ENCODE measurements around the gene KCNH4.

KCNH4 gene

DNA sequence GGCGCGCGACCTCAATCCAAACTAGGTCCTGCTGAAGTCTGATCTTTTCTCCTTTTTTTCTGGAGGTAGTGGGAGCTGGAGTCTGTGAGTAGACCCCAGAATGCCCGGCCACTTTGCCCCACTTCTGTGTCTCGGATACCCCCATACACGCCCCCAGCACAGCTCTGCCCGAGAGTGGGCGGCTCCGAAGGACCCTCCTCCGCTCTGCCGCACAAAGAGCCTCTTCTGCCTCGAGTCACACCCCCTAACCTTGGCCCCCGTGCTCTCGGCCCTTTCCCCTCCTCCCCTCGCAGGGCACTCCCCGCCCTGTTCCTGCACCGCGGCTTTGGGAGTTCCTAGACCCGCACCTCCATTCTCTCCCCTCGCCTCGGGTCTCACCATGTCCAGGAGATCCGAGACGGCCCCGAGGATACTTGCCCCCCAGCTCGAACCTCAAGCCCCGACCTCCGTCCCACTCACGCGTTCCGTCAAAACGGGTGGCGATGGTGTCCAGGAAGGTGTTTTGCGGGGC lies 476 bp downstream of the KCNH4 start:
- H3K36me3 ChIP-seq (replicated peaks): no peaks in the 10 kb centered on the region
- DNase-seq: no peak
- no peak overlapping the region for H3K4me3 ChIP-seq (ENCODE audit: low read depth, low read length)
- in situ Hi-C loops (cut with HindIII; ENCODE audit: low pct_ligation_motif_present, low sequenced_read_pairs): no loop called here
- no peak overlapping the region for H3K27ac ChIP-seq
- TF ChIP-seq, protein P1, sequence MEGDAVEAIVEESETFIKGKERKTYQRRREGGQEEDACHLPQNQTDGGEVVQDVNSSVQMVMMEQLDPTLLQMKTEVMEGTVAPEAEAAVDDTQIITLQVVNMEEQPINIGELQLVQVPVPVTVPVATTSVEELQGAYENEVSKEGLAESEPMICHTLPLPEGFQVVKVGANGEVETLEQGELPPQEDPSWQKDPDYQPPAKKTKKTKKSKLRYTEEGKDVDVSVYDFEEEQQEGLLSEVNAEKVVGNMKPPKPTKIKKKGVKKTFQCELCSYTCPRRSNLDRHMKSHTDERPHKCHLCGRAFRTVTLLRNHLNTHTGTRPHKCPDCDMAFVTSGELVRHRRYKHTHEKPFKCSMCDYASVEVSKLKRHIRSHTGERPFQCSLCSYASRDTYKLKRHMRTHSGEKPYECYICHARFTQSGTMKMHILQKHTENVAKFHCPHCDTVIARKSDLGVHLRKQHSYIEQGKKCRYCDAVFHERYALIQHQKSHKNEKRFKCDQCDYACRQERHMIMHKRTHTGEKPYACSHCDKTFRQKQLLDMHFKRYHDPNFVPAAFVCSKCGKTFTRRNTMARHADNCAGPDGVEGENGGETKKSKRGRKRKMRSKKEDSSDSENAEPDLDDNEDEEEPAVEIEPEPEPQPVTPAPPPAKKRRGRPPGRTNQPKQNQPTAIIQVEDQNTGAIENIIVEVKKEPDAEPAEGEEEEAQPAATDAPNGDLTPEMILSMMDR (IDR thresholded peaks at IDR 0.05; ENCODE audit: low read depth, low read length, missing control alignments): no peak
- peaks cover 22% of the 10 kb centered on the region for H3K27me3 ChIP-seq (replicated peaks)

DNA sequence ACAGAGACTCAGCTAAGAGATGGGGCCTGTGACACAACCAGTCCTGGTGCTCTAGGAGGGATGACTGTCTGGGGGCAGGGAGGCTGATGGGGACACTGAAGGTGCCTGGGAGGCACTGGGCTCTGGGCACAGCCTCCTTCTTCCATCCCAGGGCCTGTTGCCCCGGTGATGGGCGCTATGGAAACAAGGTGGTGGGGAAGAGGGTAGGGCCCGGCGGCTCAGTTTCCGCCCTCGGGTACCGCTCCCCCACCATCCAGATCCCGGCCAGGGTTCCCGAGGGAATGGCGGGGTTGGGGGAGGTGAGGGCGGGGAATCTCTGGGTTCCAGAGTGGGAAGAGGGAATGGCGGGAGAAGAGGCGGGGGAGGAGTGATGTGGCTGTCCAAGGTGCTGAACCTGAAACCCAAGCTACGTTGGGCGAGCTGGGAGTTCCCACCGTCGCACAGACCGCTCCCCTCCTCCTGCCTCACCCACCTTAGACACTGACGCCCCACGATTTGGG lies 981 bp downstream of the KCNH4 start:
- peaks cover 22% of the 10 kb centered on the region for H3K27me3 ChIP-seq (replicated peaks)
- in situ Hi-C loops (cut with HindIII; ENCODE audit: low pct_ligation_motif_present, low sequenced_read_pairs): no loop called here
- no peak overlapping the region for H3K27ac ChIP-seq
- no peak for DNase-seq
- H3K4me3 ChIP-seq (ENCODE audit: low read depth, low read length): no peak overlapping the region
- TF ChIP-seq, protein P1 (IDR thresholded peaks at IDR 0.05; ENCODE audit: low read depth, low read length, missing control alignments): no peak
- H3K36me3 ChIP-seq (replicated peaks): no peaks in the 10 kb centered on the region

DNA sequence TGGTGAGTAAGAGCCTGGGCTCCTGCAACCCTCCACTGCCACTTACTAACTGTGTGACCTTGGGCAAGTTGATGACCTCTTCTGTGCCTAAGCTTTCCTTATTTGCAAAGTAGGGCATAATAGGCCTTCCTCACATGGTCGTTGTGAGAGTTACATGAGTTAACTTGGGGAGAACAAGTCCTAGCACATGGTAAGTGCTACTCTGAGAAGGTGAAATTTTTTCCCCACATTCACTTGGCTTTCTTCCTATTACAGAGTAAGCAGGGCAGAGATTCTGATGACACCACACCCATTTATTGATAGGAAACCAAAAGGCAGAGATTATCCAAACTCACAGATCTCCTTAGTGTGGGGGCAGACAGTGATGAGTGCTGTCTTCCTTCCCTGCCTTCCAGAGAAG lies 1.6 kb downstream of the KCNH4 start:
- in situ Hi-C loops (cut with HindIII; ENCODE audit: low pct_ligation_motif_present, low sequenced_read_pairs): no loop called here
- Histone ChIP-seq H3K36me3 (replicated peaks) (no peaks in the 10 kb centered on the region), H3K4me3 (ENCODE audit: low read depth, low read length) (no peak overlapping the region), H3K27ac (no peak overlapping the region), H3K27me3 (replicated peaks) (peaks cover 22% of the 10 kb centered on the region)
- TF ChIP-seq, protein P1 (IDR thresholded peaks at IDR 0.05; ENCODE audit: low read depth, low read length, missing control alignments): no peak
- no peak for DNase-seq

DNA sequence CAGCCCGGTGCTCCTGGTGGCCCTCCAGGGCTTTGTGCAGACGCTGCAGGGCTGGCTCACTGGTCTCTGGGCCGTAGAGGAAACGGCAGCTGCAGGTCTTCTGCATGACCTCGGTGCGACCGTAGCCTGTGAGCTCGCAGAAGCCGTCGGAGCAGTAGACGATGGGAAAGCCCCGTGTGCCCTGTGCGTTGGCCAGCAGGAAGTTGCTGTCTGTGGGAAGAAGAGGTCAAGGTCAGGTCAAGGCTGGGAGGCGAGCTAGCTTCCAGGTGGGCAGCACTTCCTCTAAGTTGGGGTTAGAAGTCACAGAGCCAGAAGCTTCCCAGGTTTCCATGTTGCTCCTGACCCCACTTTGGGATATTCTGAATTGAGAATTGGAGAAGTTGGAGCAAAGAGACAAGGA lies 2.1 kb downstream of the KCNH4 start:
- peaks cover 22% of the 10 kb centered on the region for H3K27me3 ChIP-seq (replicated peaks)
- in situ Hi-C loops (cut with HindIII; ENCODE audit: low pct_ligation_motif_present, low sequenced_read_pairs): no loop called here
- no peak for DNase-seq

DNA sequence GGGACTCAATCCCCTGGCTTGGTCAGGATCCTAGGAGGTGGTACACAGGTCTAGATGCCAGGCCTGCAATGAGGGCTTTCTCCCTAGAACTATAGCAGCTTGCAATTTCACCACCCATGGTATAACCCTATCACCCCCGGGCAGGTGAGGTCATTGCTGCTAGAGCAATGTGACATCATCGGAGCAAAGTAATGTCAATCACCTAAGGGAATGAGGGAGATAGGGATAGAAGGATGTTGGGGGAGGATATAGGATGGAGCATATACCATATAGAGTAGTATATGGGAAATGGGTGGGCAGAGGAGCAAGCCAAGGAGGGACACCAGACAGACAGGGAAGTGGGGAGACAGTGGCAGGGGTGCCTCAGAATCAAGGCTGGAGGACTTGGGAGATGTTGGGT lies 3.3 kb downstream of the KCNH4 start:
- in situ Hi-C loops (cut with HindIII; ENCODE audit: low pct_ligation_motif_present, low sequenced_read_pairs): no loop called here
- peaks cover 22% of the 10 kb centered on the region for H3K27me3 ChIP-seq (replicated peaks)
- TF ChIP-seq, protein P1 (IDR thresholded peaks at IDR 0.05; ENCODE audit: low read depth, low read length, missing control alignments): no peak

More for the DNA sequence above, 2.1 kb downstream of the KCNH4 start:
- TF ChIP-seq, protein P1 (IDR thresholded peaks at IDR 0.05; ENCODE audit: low read depth, low read length, missing control alignments): no peak
- Histone ChIP-seq H3K27ac (no peak overlapping the region), H3K36me3 (replicated peaks) (no peaks in the 10 kb centered on the region), H3K4me3 (ENCODE audit: low read depth, low read length) (no peak overlapping the region)

More for the DNA sequence above, 3.3 kb downstream of the KCNH4 start:
- DNase-seq: no peak
- Histone ChIP-seq H3K4me3 (ENCODE audit: low read depth, low read length) (no peak overlapping the region), H3K27ac (no peak overlapping the region), H3K36me3 (replicated peaks) (no peaks in the 10 kb centered on the region)

Measured in brain microvascular endothelial cell (primary cell).